HL-60 (cell line): ENCODE data around the gene SLC7A14.

Source experiments
- DNase-seq, 2 experiments: peaks; one replicate each; pipeline ENCODE4 v3.0.0-alpha.2; 2010 to 2020; ENCODE audit warnings: low read depth in 1 of 2, low spot score in 1 of 2
- H3K27ac ChIP-seq: fragments of 250-450 bp; sonication (Bioruptor Pico); replicated peaks from 2 replicates; pipeline ENCODE4 v1.5.1; 2020; ENCODE audit warnings: mild to moderate bottlenecking, moderate library complexity
- H3K27me3 ChIP-seq: fragments of 250-450 bp; sonication (Bioruptor Pico); 2 replicates; pipeline ENCODE4 v1.5.1; 2021; ENCODE audit warnings: mild to moderate bottlenecking, moderate library complexity; ENCODE audit not compliant: insufficient read depth, poor library complexity, severe bottlenecking
- H3K4me3 ChIP-seq: replicated peaks from 2 replicates; pipeline ENCODE4 v1.5.1; 2011; ENCODE audit warnings: mild to moderate bottlenecking, control low read depth, low read length; ENCODE audit not compliant: insufficient read depth
- CTCF ChIP-seq: IDR thresholded peaks from one replicate; pipeline ENCODE4 v1.5.1; 2011; ENCODE audit warnings: low read length, control low read depth, inconsistent platforms; ENCODE audit not compliant: insufficient read depth
- GABPA ChIP-seq: IDR thresholded peaks from 2 replicates; pipeline ENCODE4 v1.6.1; 2012; ENCODE audit warnings: low read depth
- POLR2AphosphoS5 ChIP-seq: IDR thresholded peaks from 2 replicates; pipeline ENCODE4 v1.6.1; 2012; ENCODE audit warnings: low read depth
- REST ChIP-seq: IDR thresholded peaks from 2 replicates; pipeline ENCODE4 v1.6.1; 2012; ENCODE audit warnings: low read depth; ENCODE audit not compliant: insufficient replicate concordance
- SPI1 ChIP-seq: IDR thresholded peaks from 2 replicates; pipeline ENCODE4 v1.6.1; 2012; ENCODE audit warnings: low read depth, mild to moderate bottlenecking, borderline replicate concordance

Gene SLC7A14

GRCh38 chr3:170432416-170432815 is 153.5 kb downstream of the SLC7A14 start:
- Histone ChIP-seq H3K4me3 (no peak overlapping the region), H3K27ac (no peak overlapping the region), H3K27me3 (peaks cover 4% of the 10 kb centered on the region)
- TF ChIP-seq CTCF (no peak), GABPA (no peak), POLR2AphosphoS5 (no peak), SPI1 (no peak), REST (no peak)
- DNase-seq = no peak

- Histone ChIP-seq H3K4me3 (no peak overlapping the region), H3K27ac (no peak overlapping the region)
These were observed 154.8 kb downstream of the SLC7A14 start for GRCh38 chr3:170431054-170431453.

GRCh38 chr3:170429050-170429449 is 156.8 kb downstream of the SLC7A14 start:
- H3K4me3 ChIP-seq = no peak overlapping the region
- H3K27me3 ChIP-seq = no peaks in the 10 kb centered on the region
- no peak for DNase-seq
- H3K27ac ChIP-seq = no peak overlapping the region
- no peak for TF ChIP-seq SPI1
- TF ChIP-seq REST = no peak
- TF ChIP-seq GABPA = no peak
- no peak for TF ChIP-seq CTCF
- TF ChIP-seq POLR2AphosphoS5 = no peak

More at GRCh38 chr3:170431054-170431453, 154.8 kb downstream of the SLC7A14 start:
- TF ChIP-seq POLR2AphosphoS5 (no peak), GABPA (no peak), REST (no peak), SPI1 (no peak), CTCF (no peak)
- no peak for DNase-seq
- peaks cover 2% of the 10 kb centered on the region for H3K27me3 ChIP-seq
